Mucosa of rectum (tissue), 2 donors: ENCODE measurements around the gene AMY2A.
"Not testable (repeated sequence)": the region's sequence is repeated elsewhere in the genome, so short reads cannot be mapped to it uniquely, and the experiment has no call there.

Experiments
- H3K27ac ChIP-seq, 2 donors: one replicate each; pipeline ENCODE4 v1.7.0; 2013; ENCODE audit warnings: inconsistent platforms in 2 of 2, low read depth in 2 of 2, low read length in 2 of 2
- H3K27me3 ChIP-seq, 2 donors: one replicate each; pipeline ENCODE4 v1.7.0; 2013; ENCODE audit warnings: low read length in 2 of 2; ENCODE audit not compliant: control insufficient read depth in 2 of 2, insufficient read depth in 2 of 2
- H3K36me3 ChIP-seq, 2 donors: one replicate each; pipeline ENCODE4 v1.7.0; 2013; ENCODE audit warnings: low read length in 2 of 2; ENCODE audit not compliant: control insufficient read depth in 2 of 2, insufficient read depth in 2 of 2
- H3K4me1 ChIP-seq, 2 donors: one replicate each; pipeline ENCODE4 v1.7.0; 2013; ENCODE audit warnings: low read length in 2 of 2, mild to moderate bottlenecking in 1 of 2; ENCODE audit not compliant: control insufficient read depth in 2 of 2, insufficient read depth in 2 of 2
- H3K4me3 ChIP-seq, 2 donors: one replicate each; pipeline ENCODE4 v1.7.0; 2013; ENCODE audit warnings: low read length in 2 of 2
- H3K9ac ChIP-seq, 2 donors: one replicate each; pipeline ENCODE4 v1.7.0; 2013; ENCODE audit warnings: low read length in 2 of 2, low read depth in 1 of 2, mild to moderate bottlenecking in 1 of 2
- H3K9me3 ChIP-seq, 2 donors: one replicate each; pipeline ENCODE4 v1.7.0; 2013; ENCODE audit warnings: low read length in 2 of 2; ENCODE audit not compliant: control insufficient read depth in 2 of 2
- donor health status: healthy.
- donor health status: Normal muscosa, but diverticular disease.

AMY2A gene

GRCh38 chr1:103641194-103641593, 24.0 kb downstream of the AMY2A start:
- H3K4me1 ChIP-seq, H3K27me3 ChIP-seq, H3K9ac ChIP-seq, H3K27ac ChIP-seq, H3K9me3 ChIP-seq, H3K4me3 ChIP-seq, H3K36me3 ChIP-seq: not testable (repeated sequence)

- not testable (repeated sequence) for H3K36me3 ChIP-seq, H3K9ac ChIP-seq, H3K27ac ChIP-seq, H3K4me3 ChIP-seq, H3K4me1 ChIP-seq, H3K9me3 ChIP-seq, H3K27me3 ChIP-seq
Measured at GRCh38 chr1:103643908-103644307, 26.7 kb downstream of the AMY2A start.

GRCh38 chr1:103650305-103650704, 33.1 kb downstream of the AMY2A start:
- not testable (repeated sequence) for H3K27ac ChIP-seq, H3K9me3 ChIP-seq, H3K9ac ChIP-seq, H3K27me3 ChIP-seq, H3K4me3 ChIP-seq, H3K4me1 ChIP-seq, H3K36me3 ChIP-seq

GRCh38 chr1:103650889-103651288, 33.7 kb downstream of the AMY2A start:
- H3K36me3 ChIP-seq, H3K9me3 ChIP-seq, H3K9ac ChIP-seq, H3K27ac ChIP-seq, H3K27me3 ChIP-seq, H3K4me3 ChIP-seq, H3K4me1 ChIP-seq: not testable (repeated sequence)

GRCh38 chr1:103654133-103654532, 36.9 kb downstream of the AMY2A start:
- H3K27me3 ChIP-seq, H3K4me1 ChIP-seq, H3K9ac ChIP-seq: not testable (repeated sequence)

GRCh38 chr1:103655460-103655859, 38.2 kb downstream of the AMY2A start, which contains the start of gene AMY1A:
Gene AMY1A (plus strand): TSS chr1:103655760. CDS start chr1:103656331, 571 bp downstream.
- H3K9ac ChIP-seq, H3K27ac ChIP-seq, H3K9me3 ChIP-seq, H3K4me1 ChIP-seq, H3K36me3 ChIP-seq, H3K27me3 ChIP-seq, H3K4me3 ChIP-seq: not testable (repeated sequence)

More at GRCh38 chr1:103654133-103654532, 36.9 kb downstream of the AMY2A start:
- not testable (repeated sequence) for H3K9me3 ChIP-seq, H3K36me3 ChIP-seq, H3K27ac ChIP-seq, H3K4me3 ChIP-seq
